WTC11 (cell line): ENCODE results near the gene SLC30A2. TPM values are rescaled to one million over a fixed set of nuclear protein-coding genes. Genes with fewer than 3 reads are reported as not detected.

Source experiments
- ATAC-seq: fragments of 200-7000 bp; cut with Tn5 transposase; 2 replicates; pipeline ENCODE4 v1.10.0; 2021; ENCODE audit warnings: mild to moderate bottlenecking, moderate library complexity
- CTCF ChIA-PET: fragments of 300-600 bp; sonication (Branson Sonifier 250); formaldehyde crosslinking; loops from one replicate; lab custom pipeline; 2021; ENCODE audit warnings: antibody characterized with exemption; lab: Charles Lee
- POLR2A ChIA-PET: fragments of 350-600 bp; sonication (Branson Sonifier 250); formaldehyde crosslinking; loops from one replicate; lab custom pipeline; 2021; ENCODE audit warnings: antibody characterized with exemption; lab: Charles Lee
- DNase-seq: peaks from one replicate; pipeline ENCODE4 v3.0.0; 2021; ENCODE audit warnings: low spot score
- H3K27ac Mint-ChIP-seq: 2 replicates; pipeline ENCODE4 v1.8.0; 2021; ENCODE audit warnings: mixed read lengths
- H3K27me3 Mint-ChIP-seq: 2 replicates; pipeline ENCODE4 v1.8.0; 2021; ENCODE audit warnings: low read depth, mild to moderate bottlenecking, moderate library complexity, mixed read lengths
- H3K36me3 Mint-ChIP-seq: 2 replicates; pipeline ENCODE4 v1.8.0; 2021; ENCODE audit warnings: mixed read lengths
- H3K4me1 Mint-ChIP-seq: 2 replicates; pipeline ENCODE4 v1.8.0; 2022; ENCODE audit warnings: mixed read lengths
- H3K4me3 Mint-ChIP-seq: 2 replicates; pipeline ENCODE4 v1.8.0; 2021; ENCODE audit warnings: mild to moderate bottlenecking, moderate library complexity, mixed read lengths
- H3K9me3 Mint-ChIP-seq: 2 replicates; pipeline ENCODE4 v1.8.0; 2021; ENCODE audit warnings: mixed read lengths
- CTCF ChIP-seq: fragments of 200-600 bp; IDR thresholded peaks from 2 replicates; pipeline ENCODE4 v1.8.0; 2022; ENCODE audit warnings: antibody characterized with exemption
- GRHL2 ChIP-seq: fragments of 250-450 bp; sonication (Bioruptor Pico); IDR thresholded peaks from 2 replicates; pipeline ENCODE4 v1.8.0; 2022; ENCODE audit warnings: mild to moderate bottlenecking, moderate library complexity; ENCODE audit not compliant: insufficient replicate concordance, severe bottlenecking
- HMGA2 ChIP-seq: fragments of 250-450 bp; sonication (Bioruptor Pico); IDR thresholded peaks from 2 replicates; pipeline ENCODE4 v1.4.0; 2021; ENCODE audit warnings: mild to moderate bottlenecking, moderate library complexity
- KAT7 ChIP-seq: sonication (generic); formaldehyde crosslinking; IDR thresholded peaks from 2 replicates; pipeline ENCODE4 v1.8.1; 2023; ENCODE audit warnings: missing genetic modification reagents, mild to moderate bottlenecking, borderline replicate concordance
- MYBL2 ChIP-seq: sonication (generic); formaldehyde crosslinking; IDR thresholded peaks from 2 replicates; pipeline ENCODE4 v1.8.1; 2023; ENCODE audit warnings: mild to moderate bottlenecking, moderate library complexity, missing genetic modification reagents
- NFATC4 ChIP-seq: fragments of 250-450 bp; sonication (Bioruptor Pico); IDR thresholded peaks from 2 replicates; pipeline ENCODE4 v1.9.0; 2021; ENCODE audit warnings: mild to moderate bottlenecking
- SP1 ChIP-seq: sonication (generic); formaldehyde crosslinking; conservative IDR thresholded peaks from 2 replicates; pipeline ENCODE4 v1.8.1; 2022; ENCODE audit warnings: missing genetic modification reagents
- TCF7 ChIP-seq: sonication (generic); formaldehyde crosslinking; IDR thresholded peaks from 2 replicates; pipeline ENCODE4 v1.8.0; 2022; ENCODE audit warnings: mild to moderate bottlenecking, low read depth, missing genetic modification reagents, moderate library complexity
- TEAD1 ChIP-seq: sonication (generic); formaldehyde crosslinking; IDR thresholded peaks from 2 replicates; pipeline ENCODE4 v1.8.0; 2022; ENCODE audit warnings: mild to moderate bottlenecking, missing genetic modification reagents
- ZNF219 ChIP-seq: sonication (generic); formaldehyde crosslinking; IDR thresholded peaks from 2 replicates; pipeline ENCODE4 v1.8.0; 2023; ENCODE audit warnings: missing genetic modification reagents, mild to moderate bottlenecking, borderline replicate concordance
- ZNF263 ChIP-seq: sonication (generic); formaldehyde crosslinking; IDR thresholded peaks from 2 replicates; pipeline ENCODE4 v1.8.1; 2022; ENCODE audit warnings: low read depth, mild to moderate bottlenecking, moderate library complexity, missing genetic modification reagents
- ZNF317 ChIP-seq: sonication (generic); formaldehyde crosslinking; IDR thresholded peaks from 2 replicates; pipeline ENCODE4 v1.8.1; 2023; ENCODE audit warnings: low read depth, mild to moderate bottlenecking, moderate library complexity, missing genetic modification reagents, borderline replicate concordance
- total RNA-seq: library from RNA; stranded (reverse); gene quantifications from 3 replicates; pipeline ENCODE4 v1.2.3, GENCODE V29; 2021
- TF ChIP-seq, protein P1 (sequence below): fragments of 250-450 bp; sonication (Bioruptor Pico); conservative IDR thresholded peaks from 2 replicates; pipeline ENCODE4 v1.9.0; 2021; ENCODE audit warnings: mild to moderate bottlenecking
- TF ChIP-seq, protein P2 (sequence below): sonication (generic); formaldehyde crosslinking; IDR thresholded peaks from 2 replicates; pipeline ENCODE4 v1.8.0; 2023; ENCODE audit warnings: missing genetic modification reagents
- TF ChIP-seq, protein P3 (sequence below): sonication (generic); formaldehyde crosslinking; IDR thresholded peaks from 2 replicates; pipeline ENCODE4 v1.8.0; 2022; ENCODE audit warnings: mild to moderate bottlenecking, missing genetic modification reagents
- TF ChIP-seq, protein P4 (sequence below): sonication (generic); formaldehyde crosslinking; IDR thresholded peaks from 2 replicates; pipeline ENCODE4 v1.8.1; 2022; ENCODE audit warnings: low read depth, mild to moderate bottlenecking, moderate library complexity, missing genetic modification reagents, borderline replicate concordance
- TF ChIP-seq, protein P5 (sequence below): sonication (generic); formaldehyde crosslinking; IDR thresholded peaks from 2 replicates; pipeline ENCODE4 v1.8.0; 2022; ENCODE audit warnings: missing genetic modification reagents
- TF ChIP-seq, protein P6 (sequence below): sonication (generic); formaldehyde crosslinking; IDR thresholded peaks from 2 replicates; pipeline ENCODE4 v1.8.1; 2023; ENCODE audit warnings: mild to moderate bottlenecking, missing genetic modification reagents, borderline replicate concordance

The SLC30A2 gene
- total RNA-seq, 1 experiment from 2014 or later: 0.15 TPM

DNA sequence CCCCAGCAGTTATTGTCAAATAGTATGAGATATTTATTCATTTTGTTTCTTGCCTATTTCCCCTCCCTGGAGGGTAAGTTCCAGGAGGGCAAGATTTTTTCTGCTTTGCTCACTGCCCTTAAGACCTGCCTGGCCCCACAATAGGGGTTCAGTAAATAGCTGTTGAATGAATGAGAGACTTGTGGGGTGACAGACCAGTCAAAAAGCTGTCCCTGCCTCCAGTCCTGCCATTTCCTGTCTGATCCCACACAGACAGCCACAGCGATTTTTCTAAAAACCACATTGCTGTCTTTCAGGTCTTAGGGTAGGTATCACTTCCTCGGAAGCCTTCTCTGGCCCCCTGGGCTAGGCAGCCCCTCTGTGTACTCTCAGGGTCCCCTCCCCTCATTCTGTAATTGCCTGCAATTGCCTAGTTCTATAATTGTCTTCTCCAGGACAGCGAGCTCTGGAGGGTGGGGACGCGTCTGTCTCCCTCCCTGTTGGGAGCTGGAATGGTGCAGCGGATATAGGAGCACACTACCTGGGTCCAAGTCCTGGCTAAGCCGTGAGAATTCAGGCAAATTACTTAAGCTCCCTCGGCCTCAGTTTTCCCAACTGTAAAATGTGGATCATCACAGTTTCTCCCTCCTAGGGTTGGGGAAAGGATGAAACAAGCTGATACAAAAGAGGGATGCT, 26.1 kb downstream of the SLC30A2 start:
- Mint-ChIP-seq H3K4me1 (peaks cover 28% of the 10 kb centered on the region), H3K4me3 (no peak overlapping the region), H3K27me3 (no peaks in the 10 kb centered on the region; the same call in 1 of the 2 replicates), H3K27ac (no peak overlapping the region), H3K9me3 (no peaks in the 10 kb centered on the region), H3K36me3 (no peaks in the 10 kb centered on the region)
- POLR2A ChIA-PET: no interaction called here
- no peak for ATAC-seq
- CTCF ChIA-PET: interaction anchor here (1.3 to 4.3 kb wide), 5 partner anchors 9 to 124 kb away, joined by 4 to 27 read pairs (median 8); no protein-coding TSS in a partner anchor
- no peak for DNase-seq
- no peak for TF ChIP-seq NFATC4 (CRISPR knock-in tag)
- no peak for TF ChIP-seq TCF7 (CRISPR knock-in tag)
- TF ChIP-seq SP1 (CRISPR knock-in tag): no peak
- no peak for TF ChIP-seq HMGA2 (CRISPR knock-in tag)
- TF ChIP-seq TEAD1 (CRISPR knock-in tag): no peak

- DNase-seq (no peak), ATAC-seq (no peak)
- no peaks in the 10 kb centered on the region for H3K9me3 Mint-ChIP-seq
- no peaks in the 10 kb centered on the region for H3K36me3 Mint-ChIP-seq
- ChIA-PET POLR2A (no interaction called here), CTCF (interaction anchor here (0.8 to 2.3 kb wide), 6 partner anchors 13 to 122 kb away, joined by 3 to 11 read pairs (median 5); partner anchors contain the start of gene SLC30A2)
- no peaks in the 10 kb centered on the region; the same call in 1 of the 2 replicates for H3K27me3 Mint-ChIP-seq
- H3K4me3 Mint-ChIP-seq: no peak overlapping the region
- peaks cover 28% of the 10 kb centered on the region for H3K4me1 Mint-ChIP-seq
- no peak overlapping the region for H3K27ac Mint-ChIP-seq
- TF ChIP-seq MYBL2 (CRISPR knock-in tag) (no peak), ZNF219 (CRISPR knock-in tag) (no peak), CTCF (no peak), GRHL2 (CRISPR knock-in tag) (no peak), ZNF263 (CRISPR knock-in tag) (no peak), ZNF317 (no peak), KAT7 (CRISPR knock-in tag) (no peak)
- TF ChIP-seq, protein P1, sequence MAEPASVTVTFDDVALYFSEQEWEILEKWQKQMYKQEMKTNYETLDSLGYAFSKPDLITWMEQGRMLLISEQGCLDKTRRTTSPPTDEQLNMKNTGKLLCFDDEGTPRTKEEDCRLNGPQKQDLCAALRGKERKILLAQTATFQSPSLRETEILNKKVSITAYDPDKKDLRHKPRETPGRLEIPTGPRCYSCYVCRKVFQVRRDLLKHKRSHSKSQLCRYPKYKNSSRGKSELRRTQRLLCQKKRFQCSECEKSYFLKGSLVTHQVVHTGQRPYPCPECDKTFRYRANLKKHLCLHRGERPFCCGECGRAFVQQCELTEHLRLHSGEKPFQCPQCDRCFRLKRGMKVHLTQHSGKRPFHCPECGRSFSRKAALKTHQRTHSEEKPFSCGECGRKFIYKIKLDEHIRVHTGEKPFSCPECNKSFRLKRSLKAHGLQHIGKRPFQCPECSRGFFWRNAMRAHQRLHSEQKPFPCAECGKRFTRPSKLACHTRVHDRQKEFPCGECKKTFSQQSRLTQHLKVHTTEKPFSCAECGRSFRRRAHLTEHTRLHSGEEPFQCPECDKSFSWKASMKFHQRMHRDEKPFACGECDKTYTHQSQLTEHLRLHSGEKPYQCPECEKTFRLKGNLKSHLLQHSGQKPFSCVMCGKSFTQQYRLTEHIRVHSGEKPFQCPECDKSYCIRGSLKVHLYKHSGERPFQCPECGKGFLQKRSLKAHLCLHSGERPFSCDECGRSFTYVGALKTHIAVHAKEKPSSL (CRISPR knock-in tag): no peak
- TF ChIP-seq, protein P2, sequence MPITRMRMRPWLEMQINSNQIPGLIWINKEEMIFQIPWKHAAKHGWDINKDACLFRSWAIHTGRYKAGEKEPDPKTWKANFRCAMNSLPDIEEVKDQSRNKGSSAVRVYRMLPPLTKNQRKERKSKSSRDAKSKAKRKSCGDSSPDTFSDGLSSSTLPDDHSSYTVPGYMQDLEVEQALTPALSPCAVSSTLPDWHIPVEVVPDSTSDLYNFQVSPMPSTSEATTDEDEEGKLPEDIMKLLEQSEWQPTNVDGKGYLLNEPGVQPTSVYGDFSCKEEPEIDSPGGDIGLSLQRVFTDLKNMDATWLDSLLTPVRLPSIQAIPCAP: no peak
- TF ChIP-seq, protein P3, sequence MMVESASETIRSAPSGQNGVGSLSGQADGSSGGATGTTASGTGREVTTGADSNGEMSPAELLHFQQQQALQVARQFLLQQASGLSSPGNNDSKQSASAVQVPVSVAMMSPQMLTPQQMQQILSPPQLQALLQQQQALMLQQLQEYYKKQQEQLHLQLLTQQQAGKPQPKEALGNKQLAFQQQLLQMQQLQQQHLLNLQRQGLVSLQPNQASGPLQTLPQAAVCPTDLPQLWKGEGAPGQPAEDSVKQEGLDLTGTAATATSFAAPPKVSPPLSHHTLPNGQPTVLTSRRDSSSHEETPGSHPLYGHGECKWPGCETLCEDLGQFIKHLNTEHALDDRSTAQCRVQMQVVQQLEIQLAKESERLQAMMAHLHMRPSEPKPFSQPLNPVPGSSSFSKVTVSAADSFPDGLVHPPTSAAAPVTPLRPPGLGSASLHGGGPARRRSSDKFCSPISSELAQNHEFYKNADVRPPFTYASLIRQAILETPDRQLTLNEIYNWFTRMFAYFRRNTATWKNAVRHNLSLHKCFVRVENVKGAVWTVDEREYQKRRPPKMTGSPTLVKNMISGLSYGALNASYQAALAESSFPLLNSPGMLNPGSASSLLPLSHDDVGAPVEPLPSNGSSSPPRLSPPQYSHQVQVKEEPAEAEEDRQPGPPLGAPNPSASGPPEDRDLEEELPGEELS (CRISPR knock-in tag): no peak
- TF ChIP-seq, protein P4, sequence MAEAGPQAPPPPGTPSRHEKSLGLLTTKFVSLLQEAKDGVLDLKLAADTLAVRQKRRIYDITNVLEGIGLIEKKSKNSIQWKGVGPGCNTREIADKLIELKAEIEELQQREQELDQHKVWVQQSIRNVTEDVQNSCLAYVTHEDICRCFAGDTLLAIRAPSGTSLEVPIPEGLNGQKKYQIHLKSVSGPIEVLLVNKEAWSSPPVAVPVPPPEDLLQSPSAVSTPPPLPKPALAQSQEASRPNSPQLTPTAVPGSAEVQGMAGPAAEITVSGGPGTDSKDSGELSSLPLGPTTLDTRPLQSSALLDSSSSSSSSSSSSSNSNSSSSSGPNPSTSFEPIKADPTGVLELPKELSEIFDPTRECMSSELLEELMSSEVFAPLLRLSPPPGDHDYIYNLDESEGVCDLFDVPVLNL (CRISPR knock-in tag): no peak
- TF ChIP-seq, protein P5, sequence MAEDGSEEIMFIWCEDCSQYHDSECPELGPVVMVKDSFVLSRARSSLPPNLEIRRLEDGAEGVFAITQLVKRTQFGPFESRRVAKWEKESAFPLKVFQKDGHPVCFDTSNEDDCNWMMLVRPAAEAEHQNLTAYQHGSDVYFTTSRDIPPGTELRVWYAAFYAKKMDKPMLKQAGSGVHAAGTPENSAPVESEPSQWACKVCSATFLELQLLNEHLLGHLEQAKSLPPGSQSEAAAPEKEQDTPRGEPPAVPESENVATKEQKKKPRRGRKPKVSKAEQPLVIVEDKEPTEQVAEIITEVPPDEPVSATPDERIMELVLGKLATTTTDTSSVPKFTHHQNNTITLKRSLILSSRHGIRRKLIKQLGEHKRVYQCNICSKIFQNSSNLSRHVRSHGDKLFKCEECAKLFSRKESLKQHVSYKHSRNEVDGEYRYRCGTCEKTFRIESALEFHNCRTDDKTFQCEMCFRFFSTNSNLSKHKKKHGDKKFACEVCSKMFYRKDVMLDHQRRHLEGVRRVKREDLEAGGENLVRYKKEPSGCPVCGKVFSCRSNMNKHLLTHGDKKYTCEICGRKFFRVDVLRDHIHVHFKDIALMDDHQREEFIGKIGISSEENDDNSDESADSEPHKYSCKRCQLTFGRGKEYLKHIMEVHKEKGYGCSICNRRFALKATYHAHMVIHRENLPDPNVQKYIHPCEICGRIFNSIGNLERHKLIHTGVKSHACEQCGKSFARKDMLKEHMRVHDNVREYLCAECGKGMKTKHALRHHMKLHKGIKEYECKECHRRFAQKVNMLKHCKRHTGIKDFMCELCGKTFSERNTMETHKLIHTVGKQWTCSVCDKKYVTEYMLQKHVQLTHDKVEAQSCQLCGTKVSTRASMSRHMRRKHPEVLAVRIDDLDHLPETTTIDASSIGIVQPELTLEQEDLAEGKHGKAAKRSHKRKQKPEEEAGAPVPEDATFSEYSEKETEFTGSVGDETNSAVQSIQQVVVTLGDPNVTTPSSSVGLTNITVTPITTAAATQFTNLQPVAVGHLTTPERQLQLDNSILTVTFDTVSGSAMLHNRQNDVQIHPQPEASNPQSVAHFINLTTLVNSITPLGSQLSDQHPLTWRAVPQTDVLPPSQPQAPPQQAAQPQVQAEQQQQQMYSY (CRISPR knock-in tag): no peak
- TF ChIP-seq, protein P6, sequence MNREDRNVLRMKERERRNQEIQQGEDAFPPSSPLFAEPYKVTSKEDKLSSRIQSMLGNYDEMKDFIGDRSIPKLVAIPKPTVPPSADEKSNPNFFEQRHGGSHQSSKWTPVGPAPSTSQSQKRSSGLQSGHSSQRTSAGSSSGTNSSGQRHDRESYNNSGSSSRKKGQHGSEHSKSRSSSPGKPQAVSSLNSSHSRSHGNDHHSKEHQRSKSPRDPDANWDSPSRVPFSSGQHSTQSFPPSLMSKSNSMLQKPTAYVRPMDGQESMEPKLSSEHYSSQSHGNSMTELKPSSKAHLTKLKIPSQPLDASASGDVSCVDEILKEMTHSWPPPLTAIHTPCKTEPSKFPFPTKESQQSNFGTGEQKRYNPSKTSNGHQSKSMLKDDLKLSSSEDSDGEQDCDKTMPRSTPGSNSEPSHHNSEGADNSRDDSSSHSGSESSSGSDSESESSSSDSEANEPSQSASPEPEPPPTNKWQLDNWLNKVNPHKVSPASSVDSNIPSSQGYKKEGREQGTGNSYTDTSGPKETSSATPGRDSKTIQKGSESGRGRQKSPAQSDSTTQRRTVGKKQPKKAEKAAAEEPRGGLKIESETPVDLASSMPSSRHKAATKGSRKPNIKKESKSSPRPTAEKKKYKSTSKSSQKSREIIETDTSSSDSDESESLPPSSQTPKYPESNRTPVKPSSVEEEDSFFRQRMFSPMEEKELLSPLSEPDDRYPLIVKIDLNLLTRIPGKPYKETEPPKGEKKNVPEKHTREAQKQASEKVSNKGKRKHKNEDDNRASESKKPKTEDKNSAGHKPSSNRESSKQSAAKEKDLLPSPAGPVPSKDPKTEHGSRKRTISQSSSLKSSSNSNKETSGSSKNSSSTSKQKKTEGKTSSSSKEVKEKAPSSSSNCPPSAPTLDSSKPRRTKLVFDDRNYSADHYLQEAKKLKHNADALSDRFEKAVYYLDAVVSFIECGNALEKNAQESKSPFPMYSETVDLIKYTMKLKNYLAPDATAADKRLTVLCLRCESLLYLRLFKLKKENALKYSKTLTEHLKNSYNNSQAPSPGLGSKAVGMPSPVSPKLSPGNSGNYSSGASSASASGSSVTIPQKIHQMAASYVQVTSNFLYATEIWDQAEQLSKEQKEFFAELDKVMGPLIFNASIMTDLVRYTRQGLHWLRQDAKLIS: no peak
Observed at GRCh38 chr1:26017606-26018005, 28.3 kb downstream of the SLC30A2 start.
